ENCODE data around the gene PADI6.

The PADI6 gene

DNA sequence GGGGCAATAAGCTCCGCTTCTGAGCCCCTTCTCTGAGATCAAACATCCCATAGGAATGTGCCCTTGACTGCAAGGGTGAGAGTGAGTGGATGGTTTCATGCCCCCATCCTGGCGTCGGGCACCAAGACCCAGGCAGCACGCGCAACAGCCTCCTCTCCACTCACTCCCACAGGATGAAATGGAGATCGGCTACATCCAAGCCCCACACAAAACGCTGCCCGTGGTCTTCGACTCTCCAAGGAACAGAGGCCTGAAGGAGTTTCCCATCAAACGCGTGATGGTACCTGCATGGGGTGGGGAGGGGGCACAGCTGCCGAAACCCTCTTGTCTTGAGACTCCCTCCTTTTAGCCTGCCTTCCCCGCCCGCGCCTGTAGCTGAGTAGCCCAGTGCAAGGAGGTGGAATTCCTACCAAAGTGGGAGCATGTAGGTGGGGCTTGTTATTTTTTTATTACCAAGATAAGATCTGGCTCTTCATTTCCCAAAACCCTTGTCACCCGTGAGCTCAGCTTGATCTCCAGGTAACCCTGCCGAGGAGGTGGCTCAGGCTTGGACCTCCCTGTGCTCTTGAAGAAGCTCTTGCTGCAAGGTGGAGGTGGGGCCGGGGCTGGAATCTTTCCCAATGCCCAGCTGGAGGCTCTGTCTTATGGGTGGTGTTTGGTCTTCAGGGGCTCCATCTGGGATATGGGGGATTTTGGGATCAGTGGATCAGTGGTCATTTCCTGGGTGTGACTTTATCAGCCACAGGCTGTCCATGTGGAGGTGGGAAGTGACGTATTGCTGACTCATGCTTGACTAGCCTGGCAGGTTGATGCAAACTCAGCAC is 24.0 kb upstream of the PADI6 start:
- peaks cover 8% of the 10 kb centered on the region for H3K4me1 ChIP-seq (ENCODE audit: low read length)
- TF ChIP-seq CTCF (IDR thresholded peaks at IDR 0.05; ENCODE audit: low read depth, low read length), result no peak
- TF ChIP-seq EZH2phosphoT487 (IDR thresholded peaks at IDR 0.05; ENCODE audit: low read depth), result no peak
- no peak overlapping the region for H3K27ac ChIP-seq (ENCODE audit: low read length)
- no peak overlapping the region for H3K4me3 ChIP-seq (ENCODE audit: low read length)
- no peak overlapping the region for H3K4me2 ChIP-seq (ENCODE audit: low read length)
- H3K27me3 ChIP-seq (ENCODE audit: low read depth, low read length), result peaks cover 4% of the 10 kb centered on the region
- no peaks in the 10 kb centered on the region for H3K9me3 ChIP-seq (ENCODE audit: insufficient read depth, low read length)
- H3K9ac ChIP-seq (ENCODE audit: low read length), result no peak overlapping the region
- H3K79me2 ChIP-seq (ENCODE audit: low read length), result no peaks in the 10 kb centered on the region
- no peaks in the 10 kb centered on the region for H3K36me3 ChIP-seq (replicated peaks; ENCODE audit: low read depth, low read length)
- H4K20me1 ChIP-seq (ENCODE audit: insufficient read depth, low read length), result no peaks in the 10 kb centered on the region
- no peak overlapping the region for H2AFZ ChIP-seq (ENCODE audit: low read depth, low read length)

GRCh38 chr1:17348593-17349234 is 23.3 kb upstream of the PADI6 start:
- peaks cover 8% of the 10 kb centered on the region for H3K4me1 ChIP-seq (ENCODE audit: low read length)

GRCh38 chr1:17350083-17350482 is 21.9 kb upstream of the PADI6 start:
- no peaks in the 10 kb centered on the region for H3K79me2 ChIP-seq (ENCODE audit: low read length)
- no peak overlapping the region for H3K27ac ChIP-seq (ENCODE audit: low read length)
- H3K36me3 ChIP-seq (replicated peaks; ENCODE audit: low read depth, low read length), result no peaks in the 10 kb centered on the region
- no peak for TF ChIP-seq CTCF (IDR thresholded peaks at IDR 0.05; ENCODE audit: low read depth, low read length)
- TF ChIP-seq EZH2phosphoT487 (IDR thresholded peaks at IDR 0.05; ENCODE audit: low read depth), result no peak
- H3K9ac ChIP-seq (ENCODE audit: low read length), result no peak overlapping the region
- H3K27me3 ChIP-seq (ENCODE audit: low read depth, low read length), result peaks cover 4% of the 10 kb centered on the region
- H3K4me3 ChIP-seq (ENCODE audit: low read length), result no peak overlapping the region
- no peak overlapping the region for H2AFZ ChIP-seq (ENCODE audit: low read depth, low read length)
- peaks cover 8% of the 10 kb centered on the region for H3K4me1 ChIP-seq (ENCODE audit: low read length)
- H4K20me1 ChIP-seq (ENCODE audit: insufficient read depth, low read length), result no peaks in the 10 kb centered on the region
- H3K9me3 ChIP-seq (ENCODE audit: insufficient read depth, low read length), result no peaks in the 10 kb centered on the region
- H3K4me2 ChIP-seq (ENCODE audit: low read length), result no peak overlapping the region

More at GRCh38 chr1:17348593-17349234, 23.3 kb upstream of the PADI6 start:
- H3K4me2 ChIP-seq (ENCODE audit: low read length), result peak overlapping the region; percentile 30
- no peak overlapping the region for H2AFZ ChIP-seq (ENCODE audit: low read depth, low read length)
- H3K36me3 ChIP-seq (replicated peaks; ENCODE audit: low read depth, low read length), result no peaks in the 10 kb centered on the region
- H3K4me3 ChIP-seq (ENCODE audit: low read length), result no peak overlapping the region
- H4K20me1 ChIP-seq (ENCODE audit: insufficient read depth, low read length), result no peaks in the 10 kb centered on the region
- no peak overlapping the region for H3K9ac ChIP-seq (ENCODE audit: low read length)
- no peak overlapping the region for H3K27ac ChIP-seq (ENCODE audit: low read length)
- H3K9me3 ChIP-seq (ENCODE audit: insufficient read depth, low read length), result no peaks in the 10 kb centered on the region
- H3K79me2 ChIP-seq (ENCODE audit: low read length), result no peaks in the 10 kb centered on the region
- H3K27me3 ChIP-seq (ENCODE audit: low read depth, low read length), result peaks cover 4% of the 10 kb centered on the region
- no peak for TF ChIP-seq CTCF (IDR thresholded peaks at IDR 0.05; ENCODE audit: low read depth, low read length)
- no peak for TF ChIP-seq EZH2phosphoT487 (IDR thresholded peaks at IDR 0.05; ENCODE audit: low read depth)

GRCh38 chr1:17350928-17351446 is 21.0 kb upstream of the PADI6 start:
- peaks cover 4% of the 10 kb centered on the region for H3K27me3 ChIP-seq (ENCODE audit: low read depth, low read length)
- TF ChIP-seq CTCF (IDR thresholded peaks at IDR 0.05; ENCODE audit: low read depth, low read length) (no peak), EZH2phosphoT487 (IDR thresholded peaks at IDR 0.05; ENCODE audit: low read depth) (no peak)
- H4K20me1 ChIP-seq (ENCODE audit: insufficient read depth, low read length), result no peaks in the 10 kb centered on the region
- H3K4me2 ChIP-seq (ENCODE audit: low read length), result no peak overlapping the region
- no peak overlapping the region for H3K4me3 ChIP-seq (ENCODE audit: low read length)
- no peaks in the 10 kb centered on the region for H3K9me3 ChIP-seq (ENCODE audit: insufficient read depth, low read length)
- H3K4me1 ChIP-seq (ENCODE audit: low read length), result peaks cover 8% of the 10 kb centered on the region
- no peaks in the 10 kb centered on the region for H3K36me3 ChIP-seq (replicated peaks; ENCODE audit: low read depth, low read length)
- H3K79me2 ChIP-seq (ENCODE audit: low read length), result no peaks in the 10 kb centered on the region
- H2AFZ ChIP-seq (ENCODE audit: low read depth, low read length), result no peak overlapping the region
- no peak overlapping the region for H3K27ac ChIP-seq (ENCODE audit: low read length)
- H3K9ac ChIP-seq (ENCODE audit: low read length), result no peak overlapping the region

Measured in OCI-LY3 (cell line).